ENCODE results near the gene ISYNA1.

The ISYNA1 gene

GRCh38 chr19:18442941-18443340, 5.0 kb upstream of the ISYNA1 start:
- no peak for DNase-seq

- no peak for DNase-seq
Measured at GRCh38 chr19:18441804-18442788, 4.2 kb upstream of the ISYNA1 start.

GRCh38 chr19:18440936-18441803, 3.2 kb upstream of the ISYNA1 start:
- no peak for DNase-seq

GRCh38 chr19:18440415-18440877, 2.5 kb upstream of the ISYNA1 start:
- DNase-seq = no peak

- no peak for DNase-seq
Measured at GRCh38 chr19:18439910-18440237, 1.9 kb upstream of the ISYNA1 start.

GRCh38 chr19:18439025-18439909, 1.3 kb upstream of the ISYNA1 start:
- DNase-seq = no peak

- no peak for DNase-seq
Measured at GRCh38 chr19:18438331-18439024, 545 bp upstream of the ISYNA1 start.

- DNase-seq = peak; percentile 28 to 56
Measured at GRCh38 chr19:18436671-18437490, 1.1 kb downstream of the ISYNA1 start.

GRCh38 chr19:18435842-18436670, 1.9 kb downstream of the ISYNA1 start:
- DNase-seq = no peak

- no peak for DNase-seq
Measured at GRCh38 chr19:18435178-18435841, 2.6 kb downstream of the ISYNA1 start.

- DNase-seq = no peak
Measured at GRCh38 chr19:18434411-18435175, 3.3 kb downstream of the ISYNA1 start.

- no peak for DNase-seq
Measured at GRCh38 chr19:18433735-18434398, 4.1 kb downstream of the ISYNA1 start.

- DNase-seq = no peak
Measured at GRCh38 chr19:18433015-18433691, 4.8 kb downstream of the ISYNA1 start.

GRCh38 chr19:18432275-18433014, 5.5 kb downstream of the ISYNA1 start:
- DNase-seq = no peak

- DNase-seq = no peak
Measured at GRCh38 chr19:18431351-18432197, 6.4 kb downstream of the ISYNA1 start.
